HG02840 (cell line): ENCODE results near the gene CTTNBP2.

Experiments
- ATAC-seq: cut with Tn5 transposase; IDR thresholded peaks from one replicate; pipeline ENCODE4 v1.9.1; 2021; ENCODE audit warnings: mild to moderate bottlenecking, moderate library complexity, moderate number of reproducible peaks; ENCODE audit not compliant: unreplicated experiment, low FRiP score

Gene CTTNBP2

DNA sequence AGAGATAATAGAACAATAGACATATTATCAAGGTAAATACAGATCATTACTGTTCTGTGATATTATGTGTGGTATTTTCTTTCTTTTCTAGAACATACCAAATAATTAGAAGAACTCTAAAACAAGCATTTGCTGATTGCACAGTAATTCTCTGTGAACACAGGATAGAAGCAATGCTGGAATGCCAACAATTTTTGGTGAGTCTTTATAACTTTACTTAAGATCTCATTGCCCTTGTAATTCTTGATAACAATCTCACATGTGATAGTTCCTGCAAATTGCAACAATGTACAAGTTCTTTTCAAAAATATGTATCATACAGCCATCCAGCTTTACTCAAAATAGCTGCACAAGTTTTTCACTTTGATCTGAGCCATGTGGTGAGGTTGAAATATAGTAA lies 207.9 kb downstream of the CTTNBP2 start:
- ATAC-seq, result no peak

DNA sequence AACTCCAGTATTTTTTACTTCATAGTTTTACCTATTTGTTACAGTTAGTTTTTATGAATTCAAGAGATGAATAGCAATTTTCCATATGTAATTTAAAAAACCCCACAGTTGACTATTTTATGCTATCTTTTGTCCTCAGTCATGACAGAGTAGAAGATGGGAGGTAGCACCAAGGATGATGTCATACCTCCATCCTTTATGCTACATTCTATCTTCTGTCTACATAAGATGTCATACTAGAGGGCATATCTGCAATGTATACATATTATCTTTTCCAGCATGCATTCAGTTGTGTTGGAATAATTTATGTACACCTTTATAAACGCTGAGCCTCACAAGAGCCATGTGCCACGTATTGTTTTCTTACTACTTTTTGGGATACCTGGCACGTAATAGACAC lies 209.2 kb downstream of the CTTNBP2 start:
- no peak for ATAC-seq

DNA sequence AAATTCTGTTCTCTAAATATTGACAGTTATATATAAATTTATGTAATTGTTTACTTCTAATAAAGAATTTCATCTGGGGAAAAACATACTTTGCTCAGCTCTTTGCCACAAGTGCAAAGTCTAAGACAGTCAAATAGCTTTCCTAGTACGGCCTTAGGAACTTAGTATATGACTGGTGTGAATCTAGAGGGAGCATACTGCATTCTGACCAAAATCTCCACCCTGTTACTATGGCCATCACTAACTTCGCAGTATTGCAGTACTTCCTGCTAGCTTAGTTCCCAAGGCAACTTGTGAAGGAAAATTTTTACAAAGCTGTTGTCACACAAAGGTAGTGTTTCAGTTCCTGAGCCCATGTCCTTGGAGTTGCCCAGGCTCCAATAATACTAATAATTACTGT lies 211.9 kb downstream of the CTTNBP2 start:
- ATAC-seq, result no peak
